Liver (tissue), 9 donors: ENCODE results near the gene SLC5A12. TPM values are rescaled to one million over a fixed set of nuclear protein-coding genes. Genes with fewer than 3 reads are reported as not detected.

Experiments
- DNase-seq: peaks from one replicate; pipeline ENCODE4 v3.0.0-alpha.2; 2017; ENCODE audit warnings: low spot score
- H3K27ac ChIP-seq, 2 donors: one replicate each; pipeline ENCODE4 v1.7.0; 2013; ENCODE audit warnings: inconsistent platforms in 2 of 2, low read length in 2 of 2, control low read depth in 1 of 2, low read depth in 1 of 2, mild to moderate bottlenecking in 1 of 2
- H3K27me3 ChIP-seq, 4 donors: one replicate each; pipeline versions ENCODE4 v1.6.1 to v1.7.0; 2013; ENCODE audit warnings: low read length in 3 of 4, inconsistent platforms in 1 of 4, mild to moderate bottlenecking in 1 of 4, moderate library complexity in 1 of 4; ENCODE audit not compliant: control insufficient read depth in 4 of 4, insufficient read depth in 4 of 4
- H3K36me3 ChIP-seq, 4 donors: one replicate each; pipeline versions ENCODE4 v1.6.1 to v1.7.0; 2013; ENCODE audit warnings: low read length in 3 of 4, mild to moderate bottlenecking in 3 of 4, low read depth in 1 of 4, moderate library complexity in 1 of 4; ENCODE audit not compliant: control insufficient read depth in 4 of 4, insufficient read depth in 3 of 4
- H3K4me1 ChIP-seq, 4 donors: one replicate each; pipeline versions ENCODE4 v1.6.1 to v1.7.0; 2013; ENCODE audit warnings: low read length in 3 of 4, mild to moderate bottlenecking in 3 of 4, moderate library complexity in 1 of 4; ENCODE audit not compliant: control insufficient read depth in 4 of 4, insufficient read depth in 4 of 4
- H3K4me3 ChIP-seq, 3 donors: one replicate each; pipeline versions ENCODE4 v1.6.1 to v1.7.0; 2013; ENCODE audit warnings: low read length in 3 of 3, control low read depth in 1 of 3, low read depth in 1 of 3, mild to moderate bottlenecking in 1 of 3
- H3K9ac ChIP-seq, 2 donors: one replicate each; pipeline ENCODE4 v1.7.0; 2013; ENCODE audit warnings: low read length in 2 of 2, mild to moderate bottlenecking in 2 of 2, moderate library complexity in 2 of 2, control low read depth in 1 of 2, low read depth in 1 of 2
- H3K9me3 ChIP-seq, 4 donors: one replicate each; pipeline versions ENCODE4 v1.6.1 to v1.7.0; 2013; ENCODE audit warnings: low read length in 3 of 4; ENCODE audit not compliant: control insufficient read depth in 4 of 4
- CTCF ChIP-seq: fragments of 150-350 bp; IDR thresholded peaks from 2 replicates; pipeline ENCODE4 v1.5.1; 2017; ENCODE audit warnings: improper control_type of control experiment, low read depth, low read length; ENCODE audit not compliant: missing input control
- EGR1 ChIP-seq, 2 donors: IDR thresholded peaks; 2 replicates each; pipeline ENCODE4 v1.6.1; 2016 to 2018; ENCODE audit warnings: antibody characterized with exemption in 2 of 2, low read depth in 2 of 2
- FOXA1 ChIP-seq: IDR thresholded peaks from 2 replicates; pipeline ENCODE4 v1.6.1; 2016; ENCODE audit warnings: antibody characterized with exemption
- FOXA2 ChIP-seq: IDR thresholded peaks from 2 replicates; pipeline ENCODE4 v1.6.1; 2016; ENCODE audit warnings: antibody characterized with exemption
- GABPA ChIP-seq, 2 donors: IDR thresholded peaks in 1 of 2; conservative IDR thresholded peaks in 1 of 2; 2 replicates each; pipeline ENCODE4 v1.6.1; 2016; ENCODE audit warnings: antibody characterized with exemption in 2 of 2, mild to moderate bottlenecking in 1 of 2, moderate library complexity in 1 of 2
- HNF4A ChIP-seq, 2 donors: conservative IDR thresholded peaks; 2 replicates each; pipeline ENCODE4 v1.6.1; 2016; ENCODE audit warnings: antibody characterized with exemption in 2 of 2, mild to moderate bottlenecking in 2 of 2
- HNF4G ChIP-seq: IDR thresholded peaks from 2 replicates; pipeline ENCODE4 v1.6.1; 2016; ENCODE audit warnings: antibody characterized with exemption
- JUND ChIP-seq, 2 donors: IDR thresholded peaks; 2 replicates each; pipeline ENCODE4 v1.6.1; 2016; ENCODE audit warnings: antibody characterized with exemption in 2 of 2
- NR2F2 ChIP-seq: IDR thresholded peaks from 2 replicates; pipeline ENCODE4 v1.6.1; 2016; ENCODE audit warnings: antibody characterized with exemption
- RAD21 ChIP-seq, 2 donors: IDR thresholded peaks; 2 replicates each; pipeline ENCODE4 v1.6.1; 2016; ENCODE audit warnings: antibody characterized with exemption in 2 of 2, mild to moderate bottlenecking in 2 of 2
- REST ChIP-seq: IDR thresholded peaks from 2 replicates; pipeline ENCODE4 v1.6.1; 2016; ENCODE audit warnings: antibody characterized with exemption, mild to moderate bottlenecking
- RXRA ChIP-seq, 2 donors: IDR thresholded peaks; 2 replicates each; pipeline ENCODE4 v1.6.1; 2017 to 2018; ENCODE audit warnings: antibody characterized with exemption in 2 of 2, mild to moderate bottlenecking in 1 of 2
- SP1 ChIP-seq: IDR thresholded peaks from 2 replicates; pipeline ENCODE4 v1.6.1; 2018; ENCODE audit warnings: antibody characterized with exemption, mild to moderate bottlenecking
- TAF1 ChIP-seq: conservative IDR thresholded peaks from 2 replicates; pipeline ENCODE4 v1.6.1; 2016; ENCODE audit warnings: antibody characterized with exemption, mild to moderate bottlenecking
- YY1 ChIP-seq: IDR thresholded peaks from 2 replicates; pipeline ENCODE4 v1.6.1; 2016; ENCODE audit warnings: antibody characterized with exemption, mild to moderate bottlenecking
- ZBTB33 ChIP-seq: IDR thresholded peaks from 2 replicates; pipeline ENCODE4 v1.6.1; 2016; ENCODE audit warnings: antibody characterized with exemption
- WGBS: extraction: QIAGEN DNeasy Blood & Tissue Kit; methylation state at CpG from one replicate; pipeline ENCODE4 v1.1.7; 2013; 5-methylcytosine and 5-hydroxymethylcytosine counted together
- polyA plus RNA-seq, 2 donors: library from polyadenylated mRNA; stranded (reverse) in 1 of 2; unstranded in 1 of 2; fragments of 200-250 nt in 1 of 2; fragments of >200 nt in 1 of 2; fragmentation: Nextera tagmentation in 1 of 2; extraction: Ambion mirVana in 1 of 2; gene quantifications; one replicate each; pipeline versions ENCODE4 v1.2.1 to v1.2.3, GENCODE V29; 2013 to 2015
- total RNA-seq, 2 donors: library from RNA; depleted of rRNA; stranded (reverse); fragments of >200 nt; gene quantifications; one replicate each; pipeline ENCODE4 v1.2.3, GENCODE V29; 2014
- TF ChIP-seq, protein P1 (sequence below): IDR thresholded peaks from 2 replicates; pipeline ENCODE4 v1.6.1; 2016; ENCODE audit warnings: antibody characterized with exemption
- TF ChIP-seq, protein P2 (sequence below): IDR thresholded peaks from 2 replicates; pipeline ENCODE4 v1.6.1; 2016; ENCODE audit warnings: antibody characterized with exemption
- donor health status: healthy.
- donor health status: healthy.
- donor health status: healthy.
- donor health status: healthy.
- donor health status: healthy.

The SLC5A12 gene
- total and polyA plus RNA-seq, 4 donors, result under 0.01 to 0.23 (median 0.03) TPM; not detected in 1

DNA sequence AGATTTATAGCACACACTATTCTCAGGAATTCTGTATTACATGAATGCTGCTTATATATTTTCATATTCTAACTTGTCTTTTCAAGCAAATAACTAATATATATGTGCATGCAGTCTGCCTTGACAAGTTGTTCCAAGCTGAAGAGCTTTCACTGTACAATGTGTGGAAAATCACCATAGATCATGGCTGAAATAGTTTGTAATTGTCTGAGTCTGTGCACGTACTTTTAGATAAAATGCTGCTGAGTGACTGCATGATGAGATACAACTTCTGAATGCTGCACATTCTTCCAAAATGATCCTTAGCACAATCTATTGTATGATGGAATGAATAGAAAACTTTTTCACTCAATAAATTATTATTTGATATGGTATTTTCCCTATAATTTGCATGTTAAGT, 58.9 kb downstream of the SLC5A12 start:
- Histone ChIP-seq H3K4me3 (no peak overlapping the region), H3K9me3 (no peaks in the 10 kb centered on the region), H3K27ac (no peak overlapping the region), H3K27me3 (no peaks in the 10 kb centered on the region), H3K9ac (no peak overlapping the region), H3K36me3 (no peaks in the 10 kb centered on the region), H3K4me1 (no peaks in the 10 kb centered on the region)
- TF ChIP-seq RXRA (IDR thresholded peaks at IDR 0.05), result no peak
- no peak for TF ChIP-seq ZBTB33
- TF ChIP-seq FOXA2, result no peak
- TF ChIP-seq FOXA1, result no peak
- TF ChIP-seq CTCF, result no peak
- no peak for TF ChIP-seq REST
- no peak for TF ChIP-seq NR2F2
- TF ChIP-seq EGR1 (IDR thresholded peaks at IDR 0.05; ENCODE audit: low read depth in 2 of 2), result no peak
- TF ChIP-seq JUND (IDR thresholded peaks at IDR 0.05), result no peak
- no peak for TF ChIP-seq HNF4A (conservative IDR thresholded peaks at IDR 0.05)
- no peak for DNase-seq
- WGBS, result 78% methylated on average over 1 of the region's 1 CpG

DNA sequence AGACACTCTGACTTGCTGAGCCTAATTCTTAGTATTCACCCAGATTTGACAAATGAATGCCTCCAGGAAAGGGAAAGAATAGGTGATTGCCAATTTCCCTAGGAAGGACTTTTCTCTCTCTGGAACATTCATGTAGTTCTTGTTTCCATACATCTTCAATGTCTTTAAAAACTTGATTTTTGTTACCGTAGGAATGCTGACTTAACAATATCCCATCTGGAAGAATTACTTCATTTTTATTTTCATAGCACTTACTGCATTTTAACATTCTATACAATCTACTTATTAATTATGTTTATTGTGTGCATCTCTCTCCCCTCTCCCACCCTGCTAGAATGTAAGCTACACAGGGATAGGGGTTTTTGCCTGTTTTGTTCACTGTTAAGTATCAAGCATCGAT, 66.6 kb downstream of the SLC5A12 start:
- TF ChIP-seq ZBTB33 (no peak), FOXA2 (no peak), SP1 (no peak), TAF1 (no peak), HNF4A (conservative IDR thresholded peaks at IDR 0.05) (no peak), HNF4G (no peak), YY1 (no peak), EGR1 (IDR thresholded peaks at IDR 0.05; ENCODE audit: low read depth in 2 of 2) (no peak), REST (no peak), JUND (IDR thresholded peaks at IDR 0.05) (no peak), GABPA (IDR thresholded peaks at IDR 0.05 in 1 of 2, conservative IDR thresholded peaks at IDR 0.05 in 1 of 2) (no peak), RAD21 (IDR thresholded peaks at IDR 0.05) (no peak), RXRA (IDR thresholded peaks at IDR 0.05) (no peak), FOXA1 (no peak)
- TF ChIP-seq, protein P1, sequence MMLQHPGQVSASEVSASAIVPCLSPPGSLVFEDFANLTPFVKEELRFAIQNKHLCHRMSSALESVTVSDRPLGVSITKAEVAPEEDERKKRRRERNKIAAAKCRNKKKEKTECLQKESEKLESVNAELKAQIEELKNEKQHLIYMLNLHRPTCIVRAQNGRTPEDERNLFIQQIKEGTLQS, result no peak
- TF ChIP-seq, protein P2, sequence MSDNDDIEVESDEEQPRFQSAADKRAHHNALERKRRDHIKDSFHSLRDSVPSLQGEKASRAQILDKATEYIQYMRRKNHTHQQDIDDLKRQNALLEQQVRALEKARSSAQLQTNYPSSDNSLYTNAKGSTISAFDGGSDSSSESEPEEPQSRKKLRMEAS, result no peak

More for the DNA sequence above, 66.6 kb downstream of the SLC5A12 start:
- no peak overlapping the region for H3K27ac ChIP-seq
- WGBS, result 91% methylated on average over 2 of the region's 2 CpGs
- no peaks in the 10 kb centered on the region for H3K9me3 ChIP-seq
- no peak for DNase-seq
- H3K4me1 ChIP-seq, result no peaks in the 10 kb centered on the region
- no peaks in the 10 kb centered on the region for H3K36me3 ChIP-seq
- no peak overlapping the region for H3K4me3 ChIP-seq
- peaks cover 0 to 3% (median 0%) of the 10 kb centered on the region in 4 donors for H3K27me3 ChIP-seq
- no peak overlapping the region for H3K9ac ChIP-seq
